ENCODE data around the gene MSMB.

GRCh38 chr10:46092524-46093081 lies 46.5 kb upstream of the MSMB start:
- TF ChIP-seq USF2 (IDR thresholded peaks at IDR 0.05; ENCODE audit: borderline replicate concordance, low read depth, low read length) (no peak), CTCF (IDR thresholded peaks at IDR 0.05) (no peak), YY1 (IDR thresholded peaks at IDR 0.05; ENCODE audit: low read depth) (no peak), IRF3 (IDR thresholded peaks at IDR 0.05; ENCODE audit: low read depth, low read length) (no peak), FOSL2 (IDR thresholded peaks at IDR 0.05; ENCODE audit: borderline replicate concordance, low read depth) (no peak), POLR2AphosphoS5 (IDR thresholded peaks at IDR 0.05; ENCODE audit: low read depth, low read length) (no peak), CHD2 (IDR thresholded peaks at IDR 0.05; ENCODE audit: low read length, partially characterized antibody) (no peak), MAX (IDR thresholded peaks at IDR 0.05; ENCODE audit: low read depth) (no peak), TCF12 (IDR thresholded peaks at IDR 0.05) (no peak), GATA2 (CRISPR knock-in tag; IDR thresholded peaks at IDR 0.05) (no peak)
